ENCODE results near the gene DHRS1.

Gene DHRS1

GRCh38 chr14:24280797-24281460 is 18.7 kb downstream of the DHRS1 start:
- no peak for DNase-seq

- peak in 8 of 14 donors; percentile 21 to 48 (median 36) for DNase-seq
These were observed 20.0 kb downstream of the DHRS1 start for GRCh38 chr14:24279301-24280186.

DNA sequence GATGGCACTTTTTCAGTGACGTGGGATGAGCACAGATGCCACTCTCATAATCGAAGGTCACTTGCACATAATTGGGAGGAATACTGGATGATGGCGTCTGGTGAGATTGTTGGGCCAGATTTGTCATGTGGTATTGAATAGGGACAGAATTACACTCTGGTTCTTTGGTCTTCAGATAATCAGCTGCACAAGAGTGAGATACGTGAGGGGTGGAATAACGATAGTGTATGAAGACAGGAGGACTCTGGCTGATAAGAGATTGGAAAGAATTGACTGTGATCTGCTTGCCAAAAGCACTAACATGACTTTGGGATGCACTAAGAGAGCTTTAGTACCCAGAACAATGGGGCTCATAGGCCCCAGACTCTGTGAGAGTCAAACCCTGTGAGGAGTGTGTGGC is 21.2 kb downstream of the DHRS1 start:
- DNase-seq, result no peak

DNA sequence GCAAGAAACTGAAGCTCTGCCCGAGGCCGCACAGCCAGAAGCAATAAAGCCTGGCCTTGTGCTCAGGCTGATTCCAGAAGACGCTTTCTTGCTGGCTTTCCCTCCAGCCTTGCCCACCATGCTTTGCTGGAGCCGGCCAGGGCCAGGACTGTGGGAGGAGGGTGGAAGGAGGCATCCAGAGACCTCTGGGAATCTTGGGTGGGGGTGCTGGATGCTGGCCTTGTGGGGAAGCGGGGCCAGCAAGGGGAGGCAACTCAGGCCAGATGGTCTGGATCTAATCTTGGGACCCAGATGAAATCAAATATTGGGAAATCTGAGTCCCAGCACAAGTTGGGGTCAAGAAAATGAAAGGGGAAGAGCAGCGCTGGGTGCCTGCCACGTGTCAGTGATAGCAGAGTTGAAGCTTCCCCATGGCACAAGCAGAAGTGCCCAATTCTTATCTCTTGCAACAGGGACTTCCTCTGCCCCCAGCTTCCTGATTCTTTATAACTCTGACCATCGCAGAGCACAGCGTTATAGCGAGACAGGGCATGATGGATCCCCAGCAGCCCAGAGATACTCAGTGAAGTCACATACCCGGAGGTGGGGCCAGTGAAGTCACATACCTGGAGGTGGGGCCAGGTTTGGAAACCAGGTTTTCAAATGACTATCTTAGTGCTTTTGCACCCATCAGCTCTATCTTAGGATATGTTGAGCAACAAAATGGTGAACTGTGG is 21.8 kb downstream of the DHRS1 start:
- DNase-seq, result peak in 9 of 14 donors; percentile 8 to 50 (median 22)

- DNase-seq, result no peak
These were observed 22.5 kb downstream of the DHRS1 start for GRCh38 chr14:24277071-24277470.

DNA sequence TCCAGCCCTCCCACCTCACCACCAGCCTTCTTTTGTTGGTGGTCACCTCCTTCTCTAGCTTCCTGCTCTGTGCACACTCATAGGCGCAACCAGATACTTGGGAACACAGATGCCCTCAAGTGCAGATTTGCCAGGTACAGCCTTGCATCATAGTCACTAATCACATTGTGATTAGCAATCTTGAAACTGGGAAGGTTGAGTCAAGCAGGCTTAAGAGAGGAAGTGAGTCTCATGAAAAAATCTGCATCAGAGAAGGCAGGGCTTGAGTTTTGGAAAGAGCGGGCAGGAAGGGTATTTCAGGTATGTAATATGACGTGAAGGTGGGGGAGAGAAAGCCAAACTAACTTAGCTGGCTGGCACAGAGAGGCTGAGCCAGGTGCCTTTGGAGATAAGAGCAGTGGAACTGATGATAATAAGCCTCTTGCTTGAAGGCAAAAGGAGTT is 25.5 kb downstream of the DHRS1 start:
- peak in 4 of 14 donors; percentile 8 to 23 (median 13) for DNase-seq

- no peak for DNase-seq
These were observed 26.1 kb downstream of the DHRS1 start for GRCh38 chr14:24273422-24273998.

DNA sequence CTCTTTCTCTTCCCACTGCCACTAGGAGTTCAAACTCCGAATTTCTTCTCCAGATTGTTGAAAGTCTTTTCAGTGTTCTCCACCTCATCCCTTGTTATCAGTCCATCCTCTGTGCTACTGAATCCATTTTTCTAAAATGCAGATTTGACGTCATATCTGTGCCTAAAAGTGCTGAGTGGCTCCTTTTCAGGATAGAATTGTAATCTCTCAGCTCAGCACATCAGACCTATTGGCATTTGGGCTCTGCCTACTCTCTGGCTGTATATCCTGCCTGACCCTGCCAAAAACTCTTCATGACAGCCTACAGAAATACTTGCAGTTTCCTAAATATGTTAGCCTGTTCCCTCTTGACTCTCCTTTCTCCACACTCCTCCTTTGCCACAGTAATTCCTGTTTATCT is 27.1 kb downstream of the DHRS1 start:
- no peak for DNase-seq

DNA sequence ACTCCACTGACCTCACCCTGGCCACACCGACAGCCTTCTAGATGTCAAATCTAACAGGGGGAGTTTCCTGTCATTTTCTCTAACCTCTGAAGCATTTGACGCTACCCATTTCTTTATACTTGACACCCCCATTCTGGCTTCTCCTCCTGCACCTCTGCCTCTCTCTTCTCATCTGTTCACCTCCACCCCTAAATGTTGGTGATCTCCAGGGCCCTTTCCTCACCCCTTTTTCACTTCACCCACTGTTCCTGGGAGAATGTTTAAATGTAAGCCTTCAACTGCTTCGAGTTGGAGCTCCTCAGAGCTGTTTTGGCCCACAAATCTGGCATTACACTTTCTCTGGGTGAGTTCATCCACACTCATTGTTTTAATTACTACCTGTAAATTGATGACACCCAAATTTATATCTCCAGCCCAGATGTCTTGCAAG is 27.7 kb downstream of the DHRS1 start:
- no peak for DNase-seq

DNA sequence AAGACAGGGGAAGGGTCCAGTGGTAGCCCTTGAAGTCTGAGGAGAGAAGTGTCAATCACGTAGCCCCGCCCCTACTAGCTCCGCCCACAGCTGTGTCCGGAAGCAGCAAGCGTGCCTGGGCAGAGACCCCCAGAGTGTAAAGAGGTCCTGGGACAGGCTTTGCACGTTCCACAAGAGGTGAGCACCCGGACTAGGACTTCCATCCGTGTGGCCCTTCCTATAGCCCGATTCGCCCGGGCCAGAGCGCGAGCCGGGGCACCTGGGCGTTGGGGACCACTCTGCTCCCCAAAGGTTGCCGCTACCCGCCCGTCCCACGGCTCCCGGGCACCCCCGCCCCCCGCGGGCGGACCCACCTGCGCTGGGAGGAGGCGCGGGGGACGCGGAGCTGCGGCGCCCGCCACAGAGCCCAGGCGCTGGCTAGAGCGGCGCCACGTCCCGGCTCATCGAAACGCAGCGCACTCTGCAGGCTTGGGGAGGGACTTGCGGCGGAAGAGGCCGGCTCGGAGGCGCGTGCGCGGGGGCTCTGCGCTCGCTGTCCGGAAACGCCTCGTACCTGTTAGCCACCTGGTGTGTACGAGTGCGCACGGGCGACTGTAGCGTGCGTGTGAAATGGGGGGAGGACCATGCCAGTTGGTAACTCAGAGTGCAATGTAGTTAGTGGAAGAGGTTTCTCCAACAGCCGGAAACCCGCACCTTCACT is 28.3 kb downstream of the DHRS1 start, which contains the start of gene RABGGTA:
TSS of gene RABGGTA (minus strand) at position 464 of the 700 bp plus-strand sequence. CDS start 482 bp downstream, outside the sequence.
- DNase-seq, result peak in 12 of 14 donors; percentile 49 to 84 (median 72)

- DNase-seq, result peak in 1 of 14 donors; percentile 15
These were observed 28.9 kb downstream of the DHRS1 start for GRCh38 chr14:24270537-24271133.

DNA sequence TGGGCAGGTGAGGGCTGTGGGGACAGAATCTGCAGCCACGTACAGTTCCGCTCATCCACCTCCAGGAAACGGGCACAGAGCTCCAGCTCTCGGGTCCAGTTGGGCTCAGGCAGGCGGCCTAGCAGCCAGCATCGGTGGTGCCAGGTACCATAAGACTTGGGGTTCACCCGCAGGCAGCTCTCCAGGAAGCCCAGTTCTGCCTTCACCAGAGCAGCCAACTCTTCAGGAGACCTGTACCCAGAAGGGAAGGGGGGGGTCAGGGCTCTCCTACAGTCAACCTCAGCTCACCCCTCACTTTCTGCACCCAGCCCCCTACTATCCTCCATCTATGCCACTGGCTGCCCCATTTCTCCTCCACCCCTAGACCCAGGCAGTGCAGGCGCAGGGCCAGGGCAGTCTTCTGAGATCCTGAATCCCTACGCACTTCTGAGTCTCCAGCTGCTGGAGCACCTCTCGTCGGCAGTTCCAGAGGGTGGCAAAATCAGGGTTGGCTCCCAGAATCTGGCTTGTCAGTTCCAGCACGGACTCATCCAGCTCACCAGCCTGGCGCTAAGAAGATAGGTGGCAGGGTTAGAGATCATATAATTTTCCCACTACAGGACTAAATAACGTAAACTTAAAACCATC is 29.6 kb downstream of the DHRS1 start:
- DNase-seq, result no peak

DNA sequence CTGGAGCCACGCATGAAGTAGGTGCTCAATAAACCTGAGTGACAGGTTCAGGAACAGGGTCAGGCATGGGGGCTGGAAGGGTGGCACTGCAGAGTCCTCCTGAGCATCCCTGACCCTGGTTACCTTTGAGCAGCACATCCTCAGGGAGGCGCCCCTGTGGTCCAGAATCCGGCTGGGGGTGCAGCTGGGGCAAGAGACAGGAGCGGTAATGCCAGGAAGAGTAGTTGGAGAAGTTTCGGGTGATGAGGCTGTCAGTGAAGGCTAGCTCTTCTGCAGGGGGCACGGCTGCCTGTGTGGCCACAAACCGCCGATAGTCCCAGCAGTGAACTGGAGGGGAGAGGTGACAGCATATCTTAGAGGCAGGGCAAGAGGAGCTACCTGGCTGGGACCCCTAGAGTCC is 30.2 kb downstream of the DHRS1 start:
- DNase-seq, result no peak

GRCh38 chr14:24268225-24268624 is 31.4 kb downstream of the DHRS1 start:
- no peak for DNase-seq

DNA sequence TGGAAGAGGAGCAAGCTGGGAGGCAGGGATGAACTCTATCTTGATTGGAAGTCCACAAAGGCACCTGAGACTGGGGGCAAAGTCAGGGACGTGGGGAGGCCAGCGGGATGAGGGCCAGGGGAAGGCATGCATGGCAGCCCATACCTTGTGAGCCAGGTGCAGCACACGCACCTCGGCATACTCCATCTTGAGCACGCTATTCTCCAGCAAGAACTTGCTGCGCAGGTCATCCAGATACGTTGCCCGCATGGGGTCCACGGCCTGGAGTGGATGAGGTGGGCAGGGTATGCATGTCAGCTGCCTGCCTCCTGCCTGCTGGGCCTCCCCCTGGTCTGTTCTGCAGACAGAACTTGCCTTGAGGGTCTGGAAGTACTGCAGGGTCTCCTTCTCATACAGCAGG is 32.1 kb downstream of the DHRS1 start:
- DNase-seq, result no peak

- DNase-seq, result no peak
These were observed 33.0 kb downstream of the DHRS1 start for GRCh38 chr14:24266344-24267244.

GRCh38 chr14:24264298-24264697 is 35.3 kb downstream of the DHRS1 start:
- DNase-seq, result no peak

GRCh38 chr14:24263848-24264247 is 35.7 kb downstream of the DHRS1 start:
- no peak for DNase-seq

GRCh38 chr14:24262821-24263733 is 36.5 kb downstream of the DHRS1 start, which contains the start of gene TGM1:
Gene TGM1, minus strand, starts transcription at chr14:24263177. Its CDS starts 825 bp downstream, at chr14:24262352.
- no peak for DNase-seq

Measured in C1 segment of cervical spinal cord (tissue), 14 donors.